KMS-11 (cell line): ENCODE measurements around the gene HSFX1.
"Not testable (repeated sequence)": the region's sequence is repeated elsewhere in the genome, so short reads cannot be mapped to it uniquely, and the experiment has no call there.

Experiments used
- H2AFZ ChIP-seq: fragments of 200-600 bp; sonication (generic); 2 replicates; pipeline ENCODE4 v1.6.1; 2016; ENCODE audit warnings: antibody characterized with exemption, mixed run types, low read depth
- H3K27ac ChIP-seq: fragments of 200-600 bp; sonication (generic); 2 replicates; pipeline ENCODE4 v1.6.1; 2016; ENCODE audit warnings: mild to moderate bottlenecking, mixed run types
- H3K27me3 ChIP-seq: fragments of 200-600 bp; sonication (generic); 2 replicates; pipeline ENCODE4 v1.6.1; 2017; ENCODE audit warnings: mild to moderate bottlenecking, low read depth, mixed run types, moderate library complexity; ENCODE audit not compliant: insufficient read depth
- H3K36me3 ChIP-seq: fragments of 200-600 bp; sonication (generic); 2 replicates; pipeline ENCODE4 v1.6.1; 2017; ENCODE audit warnings: mild to moderate bottlenecking, mixed run types; ENCODE audit not compliant: insufficient read depth
- H3K4me1 ChIP-seq: fragments of 200-600 bp; sonication (generic); 2 replicates; pipeline ENCODE4 v1.6.1; 2016; ENCODE audit warnings: mild to moderate bottlenecking, low read depth, mixed run types; ENCODE audit not compliant: poor library complexity, severe bottlenecking
- H3K4me2 ChIP-seq: fragments of 200-600 bp; sonication (generic); 2 replicates; pipeline ENCODE4 v1.7.0; 2016; ENCODE audit warnings: mild to moderate bottlenecking, mixed run types
- H3K4me3 ChIP-seq: fragments of 200-600 bp; sonication (generic); IDR thresholded peaks from 2 replicates; pipeline ENCODE4 v1.6.1; 2017; ENCODE audit warnings: low read depth, low read length, mixed read lengths; ENCODE audit not compliant: insufficient read depth
- H3K79me2 ChIP-seq: fragments of 200-600 bp; sonication (generic); 2 replicates; pipeline ENCODE4 v1.6.1; 2016; ENCODE audit warnings: low read depth, mixed run types; ENCODE audit not compliant: insufficient read depth
- H3K9ac ChIP-seq: fragments of 200-600 bp; sonication (generic); 2 replicates; pipeline ENCODE4 v1.6.1; 2016; ENCODE audit warnings: mild to moderate bottlenecking, mixed run types
- H4K20me1 ChIP-seq: fragments of 200-600 bp; sonication (generic); 2 replicates; pipeline ENCODE4 v1.6.1; 2016; ENCODE audit warnings: mild to moderate bottlenecking, mixed run types; ENCODE audit not compliant: insufficient read depth
- CTCF ChIP-seq: fragments of 200-600 bp; sonication (generic); conservative IDR thresholded peaks from 2 replicates; pipeline ENCODE4 v1.6.1; 2017; ENCODE audit warnings: low read depth, mild to moderate bottlenecking, antibody characterized with exemption, low read length, moderate library complexity, mixed read lengths

HSFX1 gene

GRCh38 chrX:149759824-149760223, 14.0 kb upstream of the HSFX1 start:
- Histone ChIP-seq H3K4me3 (no peak overlapping the region), H3K79me2 (no peaks in the 10 kb centered on the region), H3K4me2 (no peak overlapping the region), H3K27me3 (no peaks in the 10 kb centered on the region), H4K20me1 (no peaks in the 10 kb centered on the region), H3K4me1 (no peaks in the 10 kb centered on the region), H3K27ac (no peak overlapping the region), H3K36me3 (no peaks in the 10 kb centered on the region), H2AFZ (no peak overlapping the region), H3K9ac (no peak overlapping the region)
- no peak for TF ChIP-seq CTCF

DNA sequence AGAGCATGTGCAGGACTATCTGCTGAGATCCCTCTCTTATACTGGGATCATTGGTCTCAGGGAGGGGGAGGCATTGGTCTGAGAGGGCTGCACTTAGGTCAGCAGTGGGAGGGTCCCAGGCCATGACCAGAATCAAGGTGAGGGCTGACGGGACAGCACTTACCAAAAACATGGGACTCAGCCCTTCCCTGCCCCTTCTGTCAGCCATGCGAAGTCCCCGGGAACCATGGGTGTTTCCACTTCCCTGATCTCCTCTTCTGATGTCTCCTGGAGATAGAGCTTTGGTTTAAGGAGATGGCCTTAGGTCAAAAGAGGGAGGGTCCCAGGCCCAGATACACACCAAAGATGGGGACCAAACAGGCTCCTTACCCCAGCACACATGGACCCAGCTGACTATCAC, 12.9 kb upstream of the HSFX1 start:
- H3K9ac ChIP-seq: no peak overlapping the region
- no peak overlapping the region for H3K27ac ChIP-seq
- H3K27me3 ChIP-seq: no peaks in the 10 kb centered on the region
- no peak overlapping the region for H3K4me2 ChIP-seq
- no peak overlapping the region for H3K4me3 ChIP-seq
- no peaks in the 10 kb centered on the region for H3K79me2 ChIP-seq
- TF ChIP-seq CTCF: no peak
- no peaks in the 10 kb centered on the region for H3K36me3 ChIP-seq
- H2AFZ ChIP-seq: no peak overlapping the region
- no peaks in the 10 kb centered on the region for H3K4me1 ChIP-seq
- no peaks in the 10 kb centered on the region for H4K20me1 ChIP-seq

- not testable (repeated sequence) for H2AFZ ChIP-seq, H3K36me3 ChIP-seq, H3K27me3 ChIP-seq, H3K9ac ChIP-seq, H3K79me2 ChIP-seq, H3K4me2 ChIP-seq, H3K27ac ChIP-seq, H4K20me1 ChIP-seq, H3K4me1 ChIP-seq, H3K4me3 ChIP-seq
Observed at GRCh38 chrX:149761858-149762674, 11.8 kb upstream of the HSFX1 start.

DNA sequence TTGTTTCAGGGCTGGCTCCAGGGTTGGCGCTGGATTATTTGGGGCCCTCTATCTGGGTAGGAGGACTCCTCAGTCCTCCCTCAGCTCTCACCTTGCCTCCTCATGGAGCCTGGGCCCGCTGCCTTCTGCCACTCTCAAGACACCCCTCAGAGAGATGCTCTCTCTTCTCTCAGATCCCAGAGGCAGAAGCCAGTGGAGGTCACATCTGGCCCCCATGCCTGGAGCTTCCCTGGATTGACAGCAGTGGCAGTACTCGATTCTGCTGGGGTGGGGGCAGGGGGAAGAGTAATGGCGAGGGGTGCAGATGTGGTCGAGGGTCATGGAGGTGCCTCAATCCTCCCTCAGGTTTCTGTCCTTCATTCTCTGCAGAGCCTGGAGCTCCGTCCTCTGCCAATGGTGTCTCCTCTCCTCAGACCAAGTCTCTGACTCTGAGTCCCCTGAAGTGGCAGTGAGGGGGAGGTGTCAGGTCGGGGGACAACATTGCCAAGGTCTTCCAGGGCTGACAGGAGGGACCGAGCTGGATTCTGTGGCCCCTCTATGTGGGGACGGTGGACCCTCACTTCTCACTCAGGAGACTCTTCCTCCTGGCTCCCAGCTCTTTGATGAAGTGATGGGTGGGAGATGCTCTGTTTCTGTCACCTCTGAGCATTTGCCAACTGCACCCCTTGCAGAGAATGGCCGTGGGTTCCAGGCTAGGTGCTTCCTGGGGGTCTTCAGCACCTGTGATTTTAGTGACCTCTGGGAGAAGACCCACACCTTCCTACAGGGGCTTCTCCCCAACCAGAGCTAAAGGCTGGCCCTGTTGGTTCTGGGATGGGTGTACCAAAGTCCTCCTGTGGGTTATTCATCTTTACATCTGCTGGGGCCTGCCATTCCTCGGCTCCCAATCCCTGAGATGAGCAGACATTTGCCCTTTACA, 10.9 kb upstream of the HSFX1 start:
- Histone ChIP-seq H3K79me2 (no peaks in the 10 kb centered on the region), H3K4me3 (no peak overlapping the region), H3K36me3 (no peaks in the 10 kb centered on the region), H2AFZ (no peak overlapping the region), H4K20me1 (no peaks in the 10 kb centered on the region), H3K4me2 (no peak overlapping the region), H3K27me3 (no peaks in the 10 kb centered on the region), H3K27ac (no peak overlapping the region), H3K9ac (no peak overlapping the region), H3K4me1 (no peaks in the 10 kb centered on the region)
- TF ChIP-seq CTCF: no peak

GRCh38 chrX:149770344-149770743, 3.5 kb upstream of the HSFX1 start:
- not testable (repeated sequence) for H3K27me3 ChIP-seq, H3K79me2 ChIP-seq, H2AFZ ChIP-seq, H3K4me3 ChIP-seq, H3K27ac ChIP-seq, H3K4me1 ChIP-seq, H3K4me2 ChIP-seq, H3K36me3 ChIP-seq, H4K20me1 ChIP-seq, H3K9ac ChIP-seq

DNA sequence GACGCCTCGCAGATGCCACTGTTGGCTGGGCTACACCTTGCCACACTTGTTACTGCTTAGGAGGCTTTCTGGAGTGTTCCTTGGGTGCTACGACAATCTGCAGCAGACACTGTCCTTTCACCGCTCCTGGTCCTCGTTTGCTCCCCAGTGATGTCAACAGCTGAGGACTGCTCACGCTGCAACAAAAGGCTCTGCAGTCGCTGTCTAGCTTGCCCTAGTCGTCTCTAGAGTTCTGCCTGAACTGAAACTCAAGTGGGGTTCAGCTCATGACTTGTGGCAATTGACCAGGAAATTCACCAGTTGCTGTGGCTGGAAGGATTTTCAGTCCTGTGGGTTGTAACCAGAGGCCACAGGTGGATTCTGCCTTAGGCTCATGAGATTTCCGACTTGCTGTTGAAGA, 842 bp upstream of the HSFX1 start:
- H3K4me2 ChIP-seq, H3K79me2 ChIP-seq, H3K4me1 ChIP-seq, H3K9ac ChIP-seq, H3K27me3 ChIP-seq, H4K20me1 ChIP-seq, H3K36me3 ChIP-seq, H3K4me3 ChIP-seq, H3K27ac ChIP-seq, H2AFZ ChIP-seq: not testable (repeated sequence)

DNA sequence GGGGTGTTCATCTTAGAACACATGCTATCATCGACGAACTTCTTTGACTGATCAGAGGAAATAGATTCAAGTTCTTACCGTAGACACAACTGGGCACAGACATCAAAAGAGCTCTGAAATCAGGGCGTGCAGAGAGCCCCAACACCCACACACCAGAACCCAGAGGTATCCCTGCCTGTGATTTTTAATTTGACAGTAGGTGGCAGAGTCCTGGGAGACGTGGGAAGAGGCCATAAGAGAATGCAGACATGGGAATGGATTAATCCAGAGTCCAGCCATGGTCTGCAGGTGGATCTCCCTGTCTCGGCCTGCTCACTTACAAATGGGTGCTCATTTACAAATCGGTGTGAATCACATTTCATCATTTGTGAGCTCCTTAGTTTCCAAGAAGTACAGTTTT, 4.1 kb downstream of the HSFX1 start:
- H3K36me3 ChIP-seq, H3K9ac ChIP-seq, H2AFZ ChIP-seq, H3K27me3 ChIP-seq, H3K27ac ChIP-seq, H4K20me1 ChIP-seq, H3K4me2 ChIP-seq, H3K79me2 ChIP-seq, H3K4me3 ChIP-seq, H3K4me1 ChIP-seq: not testable (repeated sequence)
